Measurements from ENCODE around the gene UPK3A. TPM values are rescaled to one million over a fixed set of nuclear protein-coding genes. Genes with fewer than 3 reads are reported as not detected.
"Not testable (repeated sequence)": the region's sequence is repeated elsewhere in the genome, so short reads cannot be mapped to it uniquely, and the experiment has no call there.

The UPK3A gene
- total RNA-seq, 1 experiment from 2014 or later: 1.0 TPM

DNA sequence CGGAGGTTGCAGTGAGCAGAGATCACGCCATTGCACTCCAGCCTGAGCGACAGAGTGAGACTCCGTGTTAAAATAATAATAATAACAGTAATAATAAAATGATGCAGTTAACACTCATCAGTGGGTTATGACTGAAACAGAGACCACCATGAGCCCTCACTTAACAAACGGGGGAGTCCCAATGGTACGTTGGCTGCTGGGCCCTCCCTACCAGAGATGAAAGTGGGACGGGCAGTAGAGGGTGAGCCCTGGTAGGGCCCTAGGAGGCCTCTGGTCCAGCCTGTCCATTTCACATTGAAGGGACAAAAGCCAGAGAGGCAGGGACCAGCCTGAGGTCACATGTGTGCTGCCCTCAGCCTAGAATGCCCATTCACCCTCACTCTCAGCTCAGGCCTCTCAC is 30.4 kb upstream of the UPK3A start:
- no peaks in the 10 kb centered on the region for H3K9me3 ChIP-seq (ENCODE audit: insufficient read depth, low read depth)
- intact Hi-C loops (cut with micrococcal nuclease; ENCODE audit: unreplicated experiment): no loop called here
- DNase-seq: no peak
- no peak overlapping the region for H3K4me3 ChIP-seq
- no peaks in the 10 kb centered on the region for H3K36me3 ChIP-seq (ENCODE audit: low read depth)
- no peak overlapping the region for H2AFZ ChIP-seq
- no peaks in the 10 kb centered on the region for H3K27me3 ChIP-seq (ENCODE audit: insufficient read depth, low read depth)
- H4K20me1 ChIP-seq (ENCODE audit: insufficient read depth): no peaks in the 10 kb centered on the region
- ChIA-PET POLR2A (ENCODE audit: unreplicated experiment) (no interaction called here), CTCF (no interaction called here)
- BruUV-seq (replicated peaks): no TSS peak
- no peaks in the 10 kb centered on the region for H3K79me2 ChIP-seq (ENCODE audit: low read depth)
- TF ChIP-seq CTCF (conservative IDR thresholded peaks at IDR 0.05) (no peak), EZH2 (IDR thresholded peaks at IDR 0.05; ENCODE audit: low read depth) (no peak)
- no peaks in the 10 kb centered on the region for H3K9me2 ChIP-seq (ENCODE audit: insufficient read depth)
- no peaks in the 10 kb centered on the region for H3F3A ChIP-seq (ENCODE audit: insufficient read depth, low read depth)
- H3K27ac ChIP-seq: no peak overlapping the region
- no peaks in the 10 kb centered on the region for H3K4me1 ChIP-seq (replicated peaks; ENCODE audit: insufficient read depth)
- no peak overlapping the region for H3K4me2 ChIP-seq

- no peak overlapping the region for H3K4me3 ChIP-seq
- POLR2A ChIA-PET (ENCODE audit: unreplicated experiment): no interaction called here
- intact Hi-C loops (cut with micrococcal nuclease; ENCODE audit: unreplicated experiment): no loop called here
- H3K27ac ChIP-seq: no peak overlapping the region
- H3K4me1 ChIP-seq (replicated peaks; ENCODE audit: insufficient read depth): no peaks in the 10 kb centered on the region
- H3K27me3 ChIP-seq (ENCODE audit: insufficient read depth, low read depth): no peaks in the 10 kb centered on the region
- H3F3A ChIP-seq (ENCODE audit: insufficient read depth, low read depth): no peaks in the 10 kb centered on the region
- CTCF ChIA-PET: no interaction called here
- no peak for DNase-seq
- H2AFZ ChIP-seq: no peak overlapping the region
- BruUV-seq (replicated peaks): no TSS peak
- no peak for TF ChIP-seq CTCF (conservative IDR thresholded peaks at IDR 0.05)
- TF ChIP-seq EZH2 (IDR thresholded peaks at IDR 0.05; ENCODE audit: low read depth): no peak
- H3K4me2 ChIP-seq: no peak overlapping the region
- H3K36me3 ChIP-seq (ENCODE audit: low read depth): no peaks in the 10 kb centered on the region
- no peaks in the 10 kb centered on the region for H3K9me2 ChIP-seq (ENCODE audit: insufficient read depth)
- H3K9me3 ChIP-seq (ENCODE audit: insufficient read depth, low read depth): no peaks in the 10 kb centered on the region
- H4K20me1 ChIP-seq (ENCODE audit: insufficient read depth): no peaks in the 10 kb centered on the region
- H3K79me2 ChIP-seq (ENCODE audit: low read depth): no peaks in the 10 kb centered on the region
Measured at GRCh38 chr22:45254789-45255278, 29.9 kb upstream of the UPK3A start.

DNA sequence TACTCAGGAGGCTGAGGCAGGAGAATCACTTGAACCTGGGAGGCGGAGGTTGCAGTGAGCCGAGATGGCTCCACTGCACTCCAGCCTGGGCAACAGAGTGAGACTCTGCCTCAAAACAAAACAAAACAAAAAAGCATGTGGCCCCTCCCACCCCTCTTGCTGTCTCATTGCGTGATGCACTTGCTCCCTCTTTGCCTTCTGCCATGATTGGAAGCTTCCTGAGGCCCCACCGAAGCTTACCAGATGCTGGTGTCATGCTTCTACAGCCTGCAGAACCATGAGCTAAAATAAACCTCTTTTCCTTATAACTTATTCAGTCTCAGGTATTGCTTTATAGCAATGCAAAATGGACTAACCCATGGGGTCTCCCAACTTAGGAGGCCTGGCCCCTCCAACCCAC is 26.8 kb upstream of the UPK3A start:
- H3K9me2 ChIP-seq (ENCODE audit: insufficient read depth); H3K27ac ChIP-seq; CTCF ChIA-PET; H3K4me1 ChIP-seq (replicated peaks; ENCODE audit: insufficient read depth); H4K20me1 ChIP-seq (ENCODE audit: insufficient read depth); H3K36me3 ChIP-seq (ENCODE audit: low read depth); H3K79me2 ChIP-seq (ENCODE audit: low read depth); H3K4me3 ChIP-seq; BruUV-seq (replicated peaks); H3K9me3 ChIP-seq (ENCODE audit: insufficient read depth, low read depth); H3K4me2 ChIP-seq; H3F3A ChIP-seq (ENCODE audit: insufficient read depth, low read depth); H2AFZ ChIP-seq; H3K27me3 ChIP-seq (ENCODE audit: insufficient read depth, low read depth); POLR2A ChIA-PET (ENCODE audit: unreplicated experiment); DNase-seq: not testable (repeated sequence)
- intact Hi-C loops (cut with micrococcal nuclease; ENCODE audit: unreplicated experiment): loop anchor here (2.0 kb wide), 1 partner anchor 153 kb away; no protein-coding TSS in a partner anchor

- no TSS peak for BruUV-seq (replicated peaks)
- Histone ChIP-seq H3K4me3 (no peak overlapping the region), H2AFZ (no peak overlapping the region), H3K4me1 (replicated peaks; ENCODE audit: insufficient read depth) (peaks cover 9% of the 10 kb centered on the region; the same call in 1 of the 2 replicates), H3K4me2 (no peak overlapping the region), H3K9me2 (ENCODE audit: insufficient read depth) (no peaks in the 10 kb centered on the region), H4K20me1 (ENCODE audit: insufficient read depth) (no peaks in the 10 kb centered on the region), H3F3A (ENCODE audit: insufficient read depth, low read depth) (0 out of 2 replicates have a peak, but pooled peaks cover 6% of the 10 kb centered on the region), H3K36me3 (ENCODE audit: low read depth) (no peaks in the 10 kb centered on the region), H3K79me2 (ENCODE audit: low read depth) (no peaks in the 10 kb centered on the region), H3K27me3 (ENCODE audit: insufficient read depth, low read depth) (no peaks in the 10 kb centered on the region), H3K9me3 (ENCODE audit: insufficient read depth, low read depth) (no peaks in the 10 kb centered on the region), H3K27ac (no peak overlapping the region)
- DNase-seq: no peak
- intact Hi-C loops (cut with micrococcal nuclease; ENCODE audit: unreplicated experiment): loop anchor here (10.0 kb wide), 1 partner anchor 565 kb away; no protein-coding TSS in a partner anchor
- ChIA-PET POLR2A (ENCODE audit: unreplicated experiment) (no interaction called here), CTCF (no interaction called here)
- TF ChIP-seq CTCF (conservative IDR thresholded peaks at IDR 0.05) (no peak), EZH2 (IDR thresholded peaks at IDR 0.05; ENCODE audit: low read depth) (no peak)
Measured at GRCh38 chr22:45259754-45260394, 24.9 kb upstream of the UPK3A start.

GRCh38 chr22:45260395-45260759 is 24.4 kb upstream of the UPK3A start:
- intact Hi-C loops (cut with micrococcal nuclease; ENCODE audit: unreplicated experiment): loop anchor here (10.0 kb wide), 1 partner anchor 566 kb away; no protein-coding TSS in a partner anchor
- CTCF ChIA-PET, H3K4me2 ChIP-seq: not testable (repeated sequence)

More at GRCh38 chr22:45260395-45260759, 24.4 kb upstream of the UPK3A start:
- H3K79me2 ChIP-seq (ENCODE audit: low read depth); H3K9me2 ChIP-seq (ENCODE audit: insufficient read depth); H3K4me3 ChIP-seq; H3K9me3 ChIP-seq (ENCODE audit: insufficient read depth, low read depth); H3F3A ChIP-seq (ENCODE audit: insufficient read depth, low read depth); H3K4me1 ChIP-seq (replicated peaks; ENCODE audit: insufficient read depth); H3K27ac ChIP-seq; H3K36me3 ChIP-seq (ENCODE audit: low read depth); H3K27me3 ChIP-seq (ENCODE audit: insufficient read depth, low read depth); DNase-seq; BruUV-seq (replicated peaks); POLR2A ChIA-PET (ENCODE audit: unreplicated experiment); H2AFZ ChIP-seq; H4K20me1 ChIP-seq (ENCODE audit: insufficient read depth): not testable (repeated sequence)
